Measurements from ENCODE around the gene RPL27A.

RPL27A gene

DNA sequence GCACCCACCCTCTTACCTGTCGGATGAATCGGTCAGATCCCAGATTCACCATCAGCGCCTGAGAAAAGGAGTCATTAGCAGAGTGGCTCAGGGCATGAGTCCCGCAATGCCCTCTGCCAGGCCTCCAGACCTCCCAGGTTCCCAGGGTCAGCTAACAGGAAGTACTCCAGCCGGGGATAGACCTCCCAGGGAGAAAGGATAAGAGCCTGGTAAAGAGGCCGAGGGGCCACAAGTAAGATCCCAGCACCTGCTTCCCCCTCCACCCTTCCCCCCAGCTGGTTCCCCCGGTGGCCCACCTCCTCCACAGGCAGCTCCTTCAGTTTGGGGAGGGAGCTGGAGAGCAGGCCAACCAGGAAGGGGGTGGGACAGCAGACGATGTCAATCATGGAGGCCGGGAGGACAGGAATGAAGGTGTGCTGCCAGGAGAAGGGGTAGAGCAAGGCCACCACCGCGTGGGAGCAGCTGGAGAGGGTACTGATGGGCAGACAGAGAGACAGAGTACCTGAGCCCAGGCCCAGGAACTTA is 16.4 kb downstream of the RPL27A start:
- H3K27me3 Mint-ChIP-seq = no peaks in the 10 kb centered on the region

DNA sequence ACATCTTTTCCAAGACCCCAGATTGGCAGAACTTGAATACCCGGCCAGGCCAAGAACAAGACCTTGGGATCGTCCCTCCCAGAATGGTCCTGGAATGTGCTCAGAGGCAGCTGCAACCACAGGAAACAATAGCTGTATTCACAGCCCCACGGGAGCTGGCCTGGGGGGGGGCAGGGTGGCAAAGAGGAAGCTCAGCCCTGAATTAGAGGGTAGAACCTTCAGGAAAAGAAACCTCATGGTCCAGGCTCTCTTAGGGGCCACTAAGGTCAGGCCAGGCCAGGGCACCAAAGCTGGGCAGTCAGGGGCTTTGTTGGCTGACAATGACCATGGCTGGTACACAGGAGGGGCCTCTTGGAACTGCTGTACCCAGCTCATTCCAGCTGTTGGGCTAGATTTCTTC is 17.3 kb downstream of the RPL27A start:
- DNase-seq (ENCODE audit: low spot score in 2 of 2) = no peak
- H3K9me3 Mint-ChIP-seq = no peaks in the 10 kb centered on the region
- ATAC-seq (ENCODE audit: low read depth) = no peak
- no peaks in the 10 kb centered on the region for H3K27me3 Mint-ChIP-seq
- no peak overlapping the region for H3K4me3 Mint-ChIP-seq
- H3K27ac Mint-ChIP-seq = no peak overlapping the region
- peaks cover 18% of the 10 kb centered on the region for H3K4me1 Mint-ChIP-seq
- peaks cover 11% of the 10 kb centered on the region for H3K36me3 Mint-ChIP-seq

More for the DNA sequence above, 16.4 kb downstream of the RPL27A start:
- no peak for DNase-seq (ENCODE audit: low spot score in 2 of 2)
- peaks cover 18% of the 10 kb centered on the region for H3K4me1 Mint-ChIP-seq
- no peak overlapping the region for H3K4me3 Mint-ChIP-seq
- H3K27ac Mint-ChIP-seq = no peak overlapping the region
- H3K36me3 Mint-ChIP-seq = peaks cover 11% of the 10 kb centered on the region
- ATAC-seq (ENCODE audit: low read depth) = no peak
- H3K9me3 Mint-ChIP-seq = no peaks in the 10 kb centered on the region

DNA sequence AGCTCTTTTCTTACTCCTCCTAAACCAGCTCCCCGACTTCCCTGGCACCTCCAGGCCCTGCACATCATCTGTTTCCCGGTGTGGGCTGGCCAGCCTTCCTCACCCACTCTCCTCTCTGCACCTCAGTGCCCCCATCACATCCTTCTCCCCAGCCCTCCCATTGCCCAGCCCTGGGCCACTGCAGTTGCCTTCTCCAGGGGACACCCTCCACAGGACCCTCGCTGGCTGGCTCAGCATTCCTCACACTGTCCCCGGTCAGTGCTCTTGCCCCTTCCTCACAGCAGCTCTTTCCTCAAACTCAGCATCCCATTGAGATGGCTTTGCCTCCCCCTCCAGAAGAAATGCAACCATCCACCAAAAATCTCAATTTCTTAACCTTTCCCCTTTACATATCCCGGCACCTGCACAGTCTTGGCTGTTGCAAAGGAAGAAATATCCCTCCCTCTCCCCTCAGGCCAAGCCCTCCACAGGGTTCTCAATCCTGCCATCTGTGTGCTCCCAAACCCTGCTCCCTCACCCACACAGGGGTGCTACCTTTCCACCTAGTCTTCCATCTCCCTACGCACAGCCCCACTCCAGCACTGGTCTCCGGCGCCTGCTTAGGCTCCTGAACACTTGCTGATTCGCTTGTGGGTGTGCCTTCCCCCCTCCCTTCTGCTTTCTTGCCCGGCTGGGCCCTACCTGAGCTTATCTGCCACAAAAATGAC is 19.5 kb downstream of the RPL27A start:
- Mint-ChIP-seq H3K4me3 (no peak overlapping the region), H3K4me1 (peaks cover 19% of the 10 kb centered on the region), H3K36me3 (peaks cover 12% of the 10 kb centered on the region), H3K9me3 (no peaks in the 10 kb centered on the region), H3K27ac (no peak overlapping the region), H3K27me3 (peaks cover 4% of the 10 kb centered on the region)
- DNase-seq (ENCODE audit: low spot score in 2 of 2) = no peak
- ATAC-seq (ENCODE audit: low read depth) = no peak

DNA sequence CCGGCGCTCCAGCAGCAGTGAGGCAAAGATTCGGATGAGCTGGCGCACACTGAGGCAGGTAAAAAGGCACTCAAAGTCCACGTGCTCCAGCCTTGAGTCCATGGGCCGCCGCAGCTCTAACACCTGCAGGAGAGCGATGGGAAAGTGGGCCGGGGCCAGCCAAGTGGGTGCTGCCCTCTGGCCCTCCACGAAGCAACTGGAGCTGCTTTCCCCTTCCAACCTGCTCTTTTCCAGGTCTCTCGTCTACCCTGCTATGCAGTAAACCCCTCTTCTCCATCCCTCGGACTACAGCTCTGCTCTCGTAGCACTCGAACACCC is 20.0 kb downstream of the RPL27A start:
- peaks cover 16% of the 10 kb centered on the region for H3K4me1 Mint-ChIP-seq
- no peak overlapping the region for H3K27ac Mint-ChIP-seq
- H3K27me3 Mint-ChIP-seq = peaks cover 4% of the 10 kb centered on the region

DNA sequence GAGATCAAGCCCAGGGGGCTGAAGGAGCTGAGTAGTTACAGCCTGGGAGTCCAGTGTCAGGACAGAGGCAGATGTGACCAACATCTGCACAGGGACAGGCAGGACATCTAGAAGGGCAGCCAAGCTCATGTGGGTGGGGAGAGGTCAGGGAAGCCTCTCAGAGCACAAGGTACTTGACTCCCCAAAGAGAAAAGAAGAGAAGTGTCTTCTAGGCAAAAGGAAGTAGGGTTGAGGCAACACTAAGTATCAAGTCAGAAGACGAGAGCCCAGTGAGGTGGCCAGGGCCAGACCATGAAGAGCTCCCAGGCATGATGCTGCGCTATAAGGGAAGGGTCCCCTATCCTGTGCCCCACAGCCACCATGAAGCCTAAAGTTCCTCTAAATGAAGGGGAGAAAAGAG is 21.5 kb downstream of the RPL27A start:
- ATAC-seq (ENCODE audit: low read depth) (no peak), DNase-seq (ENCODE audit: low spot score in 2 of 2) (no peak)
- Mint-ChIP-seq H3K4me3 (no peak overlapping the region), H3K36me3 (peaks cover 10% of the 10 kb centered on the region), H3K27ac (no peak overlapping the region), H3K4me1 (peaks cover 16% of the 10 kb centered on the region), H3K27me3 (peaks cover 4% of the 10 kb centered on the region), H3K9me3 (no peaks in the 10 kb centered on the region)

More for the DNA sequence above, 20.0 kb downstream of the RPL27A start:
- DNase-seq (ENCODE audit: low spot score in 2 of 2) (no peak), ATAC-seq (ENCODE audit: low read depth) (no peak)
- H3K4me3 Mint-ChIP-seq = no peak overlapping the region
- H3K36me3 Mint-ChIP-seq = peaks cover 10% of the 10 kb centered on the region
- no peaks in the 10 kb centered on the region for H3K9me3 Mint-ChIP-seq

DNA sequence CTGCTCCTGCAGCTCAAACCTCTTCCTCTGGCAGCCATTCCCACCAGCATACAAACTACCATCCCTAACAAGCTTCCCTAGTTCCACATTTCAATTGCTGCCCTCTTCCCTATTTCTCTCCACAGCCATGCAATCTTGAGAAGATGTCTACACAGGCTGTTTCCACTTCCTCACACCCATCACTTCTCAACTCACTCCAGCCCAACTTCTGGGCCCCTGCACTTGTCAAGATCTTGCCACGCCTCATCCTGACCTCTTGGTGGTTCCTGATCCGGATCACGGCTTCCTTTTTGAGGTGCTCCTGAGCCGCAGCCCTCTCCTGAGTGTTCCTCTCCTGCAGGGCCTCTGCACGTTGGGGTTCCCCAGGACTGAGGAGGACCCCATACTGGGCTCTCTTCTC is 22.6 kb downstream of the RPL27A start:
- H3K36me3 Mint-ChIP-seq = peaks cover 10% of the 10 kb centered on the region
- ATAC-seq (ENCODE audit: low read depth) (no peak), DNase-seq (ENCODE audit: low spot score in 2 of 2) (no peak)
- no peak overlapping the region for H3K27ac Mint-ChIP-seq
- peaks cover 4% of the 10 kb centered on the region for H3K27me3 Mint-ChIP-seq
- peaks cover 11% of the 10 kb centered on the region for H3K4me1 Mint-ChIP-seq
- H3K9me3 Mint-ChIP-seq = no peaks in the 10 kb centered on the region
- no peak overlapping the region for H3K4me3 Mint-ChIP-seq

DNA sequence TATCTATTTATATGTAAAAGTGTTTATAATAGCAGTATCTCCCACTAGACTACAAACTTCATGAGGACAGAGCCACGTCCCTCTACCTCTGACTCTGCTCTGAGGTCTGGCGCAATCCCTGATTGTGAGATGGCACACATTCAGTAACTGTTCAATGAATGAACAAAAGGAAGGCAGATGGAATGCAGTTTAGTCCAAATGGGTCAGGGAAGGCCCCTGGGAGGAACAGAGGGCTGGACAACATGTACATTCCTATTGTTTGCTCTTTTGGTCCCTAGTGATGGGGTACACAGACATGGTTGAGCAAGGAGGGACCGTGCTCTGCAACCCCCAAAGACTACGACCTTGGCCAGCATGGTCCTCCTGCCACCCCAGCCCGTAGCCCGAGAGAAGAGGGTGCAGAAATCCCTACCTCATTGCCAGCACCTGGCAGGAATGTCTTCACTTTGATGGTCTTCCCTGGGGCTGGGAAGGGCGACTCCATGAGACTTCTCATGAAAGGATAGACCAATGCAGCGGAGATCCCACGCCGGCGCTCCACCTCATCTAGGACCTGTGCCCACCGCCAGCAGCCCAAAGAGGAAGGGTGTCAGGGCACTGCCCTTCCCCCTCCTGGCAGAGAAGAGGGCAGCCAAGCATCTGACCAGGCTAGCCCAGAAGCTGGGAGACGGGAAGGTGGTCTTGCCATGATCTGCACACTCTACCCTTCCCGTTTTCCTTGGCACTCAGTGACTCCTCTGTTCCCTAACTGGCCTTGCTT is 24.3 kb downstream of the RPL27A start:
- DNase-seq (ENCODE audit: low spot score in 2 of 2) (no peak), ATAC-seq (ENCODE audit: low read depth) (no peak)
- Mint-ChIP-seq H3K4me3 (no peak overlapping the region), H3K27ac (no peak overlapping the region), H3K9me3 (no peaks in the 10 kb centered on the region), H3K4me1 (peaks cover 6% of the 10 kb centered on the region), H3K36me3 (peaks cover 7% of the 10 kb centered on the region), H3K27me3 (peaks cover 4% of the 10 kb centered on the region)

DNA sequence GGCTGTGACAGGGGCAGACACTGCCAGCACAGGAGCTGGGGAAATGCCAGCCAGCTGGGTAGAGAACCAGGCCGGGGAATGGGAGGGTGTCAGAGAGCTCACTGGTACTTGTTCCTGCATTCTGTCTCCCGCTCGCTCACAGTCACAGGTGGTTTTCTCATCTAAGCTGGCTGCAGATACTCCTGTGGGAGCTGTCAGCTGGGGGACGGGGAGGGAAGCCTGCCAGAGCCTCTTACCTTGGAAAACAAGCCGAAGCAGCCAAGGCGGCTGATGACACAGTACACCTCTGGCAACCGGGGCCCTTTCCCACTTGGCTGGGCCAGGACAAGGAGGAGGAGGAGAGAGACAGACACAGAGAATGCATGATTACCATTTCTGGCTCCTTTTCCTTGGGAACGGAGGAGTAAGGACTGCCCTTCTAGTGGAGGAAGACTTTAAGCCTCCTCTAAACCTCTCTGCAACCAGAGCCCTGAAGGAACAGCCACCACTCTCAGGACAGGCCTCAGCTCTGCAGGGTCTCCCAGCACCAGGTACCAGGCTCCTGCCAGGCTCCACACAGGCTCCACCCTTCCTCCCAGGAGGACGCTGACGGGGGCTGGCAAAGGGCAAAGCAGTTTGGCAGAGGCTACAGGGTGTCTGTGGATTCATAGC is 25.1 kb downstream of the RPL27A start:
- peaks cover 3% of the 10 kb centered on the region for H3K4me1 Mint-ChIP-seq

DNA sequence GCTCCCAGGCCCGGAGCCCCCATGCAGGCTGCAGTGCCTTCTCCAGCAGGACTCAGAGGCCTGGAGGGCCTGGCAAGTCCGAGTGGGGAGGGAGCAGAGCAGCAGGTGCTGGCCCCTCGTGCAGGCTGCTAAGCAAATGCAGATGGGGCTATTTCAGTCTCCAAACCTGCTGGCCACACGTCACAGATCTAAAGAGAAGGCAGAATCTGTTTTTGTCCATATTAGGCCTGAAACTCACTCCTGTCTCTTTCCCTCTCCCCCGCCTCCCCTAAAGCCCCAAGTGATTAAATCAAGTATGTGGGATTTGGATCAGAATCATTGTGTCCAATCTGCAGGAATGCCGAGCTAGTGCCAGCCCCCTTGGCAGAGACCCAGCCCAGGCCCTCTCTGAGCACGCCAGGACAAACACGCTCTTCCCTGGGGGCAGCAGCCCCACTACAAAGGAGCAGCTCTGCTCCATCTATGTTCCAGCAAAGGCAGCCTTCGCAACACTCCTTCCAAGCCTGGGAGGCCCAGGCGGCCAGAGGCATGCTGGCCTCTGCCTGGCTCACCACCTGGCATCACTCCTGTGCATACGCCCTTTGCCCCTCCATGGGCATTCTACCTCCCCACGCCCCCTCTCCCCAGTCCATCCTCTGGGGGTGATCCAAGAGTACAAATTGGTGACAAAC is 26.5 kb downstream of the RPL27A start:
- Mint-ChIP-seq H3K27ac (no peak overlapping the region), H3K9me3 (no peaks in the 10 kb centered on the region), H3K36me3 (peaks cover 4% of the 10 kb centered on the region), H3K4me3 (no peak overlapping the region), H3K4me1 (peaks cover 3% of the 10 kb centered on the region), H3K27me3 (peaks cover 4% of the 10 kb centered on the region)
- DNase-seq (ENCODE audit: low spot score in 2 of 2) (no peak), ATAC-seq (ENCODE audit: low read depth) (no peak)

More for the DNA sequence above, 25.1 kb downstream of the RPL27A start:
- Mint-ChIP-seq H3K36me3 (peaks cover 4% of the 10 kb centered on the region), H3K9me3 (no peaks in the 10 kb centered on the region), H3K27me3 (peaks cover 4% of the 10 kb centered on the region), H3K4me3 (no peak overlapping the region), H3K27ac (no peak overlapping the region)
- ATAC-seq (ENCODE audit: low read depth) = no peak
- DNase-seq (ENCODE audit: low spot score in 2 of 2) = no peak

DNA sequence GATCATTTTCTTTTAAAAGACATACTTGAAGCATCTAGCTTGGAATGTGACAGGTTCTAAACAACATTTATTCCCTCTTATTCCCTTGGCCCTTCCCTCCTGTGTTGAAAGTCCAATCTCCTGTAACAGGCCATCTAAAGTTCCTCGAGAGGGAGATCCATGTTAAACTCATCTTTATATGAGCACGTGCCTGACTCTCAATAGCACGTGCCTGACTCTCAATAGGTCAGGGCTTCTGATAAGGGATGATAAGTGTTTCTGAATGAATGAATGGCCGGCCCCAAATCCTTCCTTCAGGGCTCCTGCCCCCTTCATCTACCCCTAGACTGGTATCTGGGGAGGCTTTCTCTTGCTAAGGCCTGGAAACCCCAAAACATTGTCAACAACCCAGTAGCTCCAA is 27.2 kb downstream of the RPL27A start:
- DNase-seq (ENCODE audit: low spot score in 2 of 2) (no peak), ATAC-seq (ENCODE audit: low read depth) (no peak)
- no peak overlapping the region for H3K4me3 Mint-ChIP-seq
- H3K9me3 Mint-ChIP-seq = no peaks in the 10 kb centered on the region
- peaks cover 4% of the 10 kb centered on the region for H3K36me3 Mint-ChIP-seq
- no peak overlapping the region for H3K27ac Mint-ChIP-seq
- H3K27me3 Mint-ChIP-seq = peaks cover 4% of the 10 kb centered on the region
- H3K4me1 Mint-ChIP-seq = peaks cover 3% of the 10 kb centered on the region

DNA sequence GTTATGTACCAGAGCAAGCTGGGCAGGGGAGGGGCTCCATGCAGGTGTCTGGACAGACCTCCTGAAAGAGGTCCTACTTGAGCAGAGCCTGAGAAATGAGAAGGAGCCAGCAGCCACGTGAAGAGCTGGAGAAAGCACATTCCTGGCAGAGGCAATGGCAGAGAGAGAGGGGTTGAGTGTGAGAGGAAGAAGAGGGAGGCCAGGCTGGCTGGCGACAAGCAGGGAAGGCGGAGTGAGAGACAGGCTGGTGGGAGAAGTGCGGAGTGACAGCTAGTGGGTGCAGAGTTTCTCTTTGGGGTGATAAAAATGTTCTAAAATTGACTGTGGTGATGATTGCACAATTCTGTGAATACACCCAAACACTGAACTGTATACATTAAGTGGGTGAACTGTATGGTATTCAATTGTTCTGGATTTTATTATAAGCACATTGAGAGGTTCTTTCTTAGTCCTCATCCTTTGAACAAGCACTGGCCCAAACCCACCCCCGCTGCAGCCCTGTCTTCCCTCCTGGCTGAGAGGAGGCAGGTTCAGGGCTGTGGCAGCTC is 29.4 kb downstream of the RPL27A start:
- H3K4me1 Mint-ChIP-seq = no peaks in the 10 kb centered on the region
- no peak for ATAC-seq (ENCODE audit: low read depth)
- H3K27me3 Mint-ChIP-seq = no peaks in the 10 kb centered on the region
- no peaks in the 10 kb centered on the region for H3K9me3 Mint-ChIP-seq
- no peak overlapping the region for H3K27ac Mint-ChIP-seq
- no peak for DNase-seq (ENCODE audit: low spot score in 2 of 2)
- no peaks in the 10 kb centered on the region for H3K36me3 Mint-ChIP-seq
- H3K4me3 Mint-ChIP-seq = no peak overlapping the region

DNA sequence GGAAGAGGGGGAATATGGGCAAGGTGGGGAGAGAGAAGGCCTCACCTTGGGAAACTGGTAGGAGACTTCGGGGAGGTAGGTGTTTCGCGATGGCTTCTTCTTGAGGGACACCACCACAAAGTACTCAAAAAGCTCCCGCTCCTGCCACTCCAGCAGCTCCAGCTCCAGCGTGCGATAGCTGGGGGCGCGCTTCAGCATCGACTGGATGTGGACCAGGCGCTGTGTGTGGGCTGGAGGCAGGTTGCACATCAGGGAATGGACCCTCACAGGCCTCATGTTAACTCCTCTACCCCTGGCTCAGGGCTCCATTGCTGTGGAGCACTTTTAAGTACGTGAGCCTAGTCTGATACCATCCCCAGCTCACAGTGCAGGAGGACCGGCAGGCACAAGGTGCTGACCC is 29.9 kb downstream of the RPL27A start:
- no peaks in the 10 kb centered on the region for H3K27me3 Mint-ChIP-seq
- no peaks in the 10 kb centered on the region for H3K36me3 Mint-ChIP-seq
- no peak overlapping the region for H3K4me3 Mint-ChIP-seq
- H3K9me3 Mint-ChIP-seq = no peaks in the 10 kb centered on the region
- no peak overlapping the region for H3K27ac Mint-ChIP-seq
- ATAC-seq (ENCODE audit: low read depth) (no peak), DNase-seq (ENCODE audit: low spot score in 2 of 2) (no peak)
- peaks cover 5% of the 10 kb centered on the region for H3K4me1 Mint-ChIP-seq

DNA sequence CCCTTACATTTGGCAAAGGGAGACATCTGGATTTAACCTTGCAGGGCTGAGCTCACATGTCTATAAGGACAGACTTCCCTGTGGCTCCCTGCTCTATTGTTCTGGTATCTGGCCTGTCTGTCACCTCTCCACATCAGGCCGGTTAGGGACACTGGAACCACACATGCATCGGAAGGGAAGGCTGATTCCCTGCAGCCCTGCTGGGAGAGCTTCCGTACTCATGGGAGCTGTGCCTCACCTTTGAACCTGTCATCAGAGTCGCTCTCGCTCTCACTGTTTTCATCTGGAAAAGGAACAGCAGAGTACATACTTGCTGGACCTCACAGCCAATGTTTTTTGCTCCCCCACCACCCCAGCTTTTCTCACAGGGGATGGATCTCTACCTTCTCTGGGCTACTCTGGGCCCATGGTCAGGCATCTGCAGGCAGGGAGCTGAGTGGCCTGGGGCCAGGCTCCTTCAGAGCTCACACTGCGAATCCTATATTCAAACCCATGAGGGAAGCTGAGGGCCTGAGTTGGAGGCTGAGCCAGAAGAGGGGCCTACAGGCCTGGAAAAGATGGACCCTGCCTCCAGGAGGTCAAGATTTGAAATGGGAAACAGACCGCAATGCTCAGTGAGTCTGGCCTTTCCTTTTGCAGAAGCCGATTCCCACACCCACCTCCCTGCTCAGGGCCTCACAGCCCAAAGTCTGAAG is 31.3 kb downstream of the RPL27A start:
- no peaks in the 10 kb centered on the region for H3K27me3 Mint-ChIP-seq
- peaks cover 15% of the 10 kb centered on the region for H3K4me1 Mint-ChIP-seq
- H3K27ac Mint-ChIP-seq = no peak overlapping the region
- H3K36me3 Mint-ChIP-seq = no peaks in the 10 kb centered on the region
- ATAC-seq (ENCODE audit: low read depth) = no peak
- no peak overlapping the region for H3K4me3 Mint-ChIP-seq
- H3K9me3 Mint-ChIP-seq = no peaks in the 10 kb centered on the region
- DNase-seq (ENCODE audit: low spot score in 2 of 2) = no peak

All from memory B cell (primary cell).